ENCODE measurements around the gene ITGB1. TPM values are rescaled to one million over a fixed set of nuclear protein-coding genes. Genes with fewer than 3 reads are reported as not detected.

Gene ITGB1
- polyA plus RNA-seq, 1 of the 3 experiments (the other 2 are of a cell fraction), result 666 TPM

DNA sequence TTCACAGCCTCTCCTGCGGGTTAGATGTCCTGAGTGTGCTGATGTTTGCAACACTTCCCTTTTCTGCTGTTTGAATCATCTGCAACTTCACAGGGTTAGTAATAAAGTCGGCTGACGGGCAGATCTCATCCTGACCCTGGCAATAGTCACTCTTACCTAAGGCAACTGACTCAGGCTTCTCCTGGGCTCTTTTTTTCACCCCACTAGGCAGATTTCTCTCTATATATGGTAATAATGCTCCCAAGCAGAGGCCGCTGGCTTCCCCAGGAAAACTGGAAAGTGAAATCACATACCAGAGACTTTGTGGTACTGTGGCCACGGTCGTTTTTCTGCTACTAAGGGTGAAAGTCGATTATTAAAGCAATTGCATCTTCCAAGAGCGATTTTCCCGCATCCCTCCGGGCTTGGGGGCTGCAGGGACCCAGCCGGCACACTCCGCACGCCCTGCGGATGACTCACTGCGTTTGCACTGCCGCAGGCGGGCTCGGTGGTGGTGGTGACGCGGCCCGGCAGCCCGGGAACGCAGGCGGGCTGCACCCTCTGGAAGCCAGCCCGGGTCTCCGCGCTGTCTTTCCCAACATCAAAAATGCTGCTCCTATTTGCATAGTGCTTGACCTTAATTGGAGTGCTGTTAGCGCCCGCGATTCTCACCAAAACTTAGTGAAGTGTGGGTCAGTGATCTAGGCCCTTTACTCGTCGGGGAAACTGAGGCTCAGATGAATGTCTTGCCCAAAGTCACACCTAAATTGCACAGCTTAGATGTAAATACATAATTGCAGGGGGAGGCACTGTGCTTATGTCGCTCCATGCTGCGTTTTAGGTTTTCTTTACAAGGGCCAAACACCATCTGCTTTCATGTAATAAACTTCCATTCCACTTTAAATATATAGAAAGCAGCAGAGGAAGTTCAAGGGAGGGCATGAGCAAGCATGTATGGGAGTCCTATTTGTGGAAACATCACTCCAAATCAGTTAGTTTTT lies 47.6 kb upstream of the ITGB1 start:
- Histone ChIP-seq H3F3A (replicated peaks; ENCODE audit: insufficient read depth) (peaks cover 42% of the 10 kb centered on the region), H3K9me2 (no peaks in the 10 kb centered on the region), H2AFZ (ENCODE audit: low read depth) (peak overlapping the region; percentile 73), H3K4me3 (ENCODE audit: low read depth in 2 of 2, low read length in 1 of 2) (peak overlapping the region; percentile 49 to 58), H3K27ac (ENCODE audit: low read depth in 2 of 2, low read length in 1 of 2) (peak overlapping the region; percentile 82 to 96), H3K4me1 (ENCODE audit: control insufficient read depth in 1 of 2, insufficient read depth in 2 of 2, low read depth in 1 of 2, low read length in 1 of 2) (peaks cover 3 to 26% of the 10 kb centered on the region in 2 experiments; a peak in 3 of 4 replicates), H3K9me3 (no peaks in the 10 kb centered on the region), H4K20me1 (ENCODE audit: insufficient read depth) (no peaks in the 10 kb centered on the region), H3K4me2 (peak overlapping the region; percentile 77), H3K36me3 (replicated peaks in 1 of 2; ENCODE audit: control insufficient read depth in 1 of 2, insufficient read depth in 2 of 2, low read length in 1 of 2) (no peaks in the 10 kb centered on the region), H3K9ac (peak overlapping the region; percentile 80), H3K27me3 (ENCODE audit: insufficient read depth) (no peaks in the 10 kb centered on the region), H3K79me2 (ENCODE audit: insufficient read depth) (peaks cover 12% of the 10 kb centered on the region)
- POLR2A ChIA-PET, result no interaction called here
- peak; percentile 82 for DNase-seq
- under 1% methylated on average over 18 of the region's 34 CpGs for WGBS (ENCODE audit: low lambda C conversion rate)
- CTCF ChIA-PET, result interaction anchor here (1.5 to 5.6 kb wide), 3 partner anchors 24 to 210 kb away, joined by 3 to 49 read pairs (median 37); no protein-coding TSS in a partner anchor
- TF ChIP-seq, protein P1, sequence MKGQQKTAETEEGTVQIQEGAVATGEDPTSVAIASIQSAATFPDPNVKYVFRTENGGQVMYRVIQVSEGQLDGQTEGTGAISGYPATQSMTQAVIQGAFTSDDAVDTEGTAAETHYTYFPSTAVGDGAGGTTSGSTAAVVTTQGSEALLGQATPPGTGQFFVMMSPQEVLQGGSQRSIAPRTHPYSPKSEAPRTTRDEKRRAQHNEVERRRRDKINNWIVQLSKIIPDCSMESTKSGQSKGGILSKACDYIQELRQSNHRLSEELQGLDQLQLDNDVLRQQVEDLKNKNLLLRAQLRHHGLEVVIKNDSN (IDR thresholded peaks at IDR 0.05; ENCODE audit: borderline replicate concordance, low read depth), result no peak
- no peak; the same call in 1 of the 2 replicates for TF ChIP-seq RXRA (IDR thresholded peaks at IDR 0.05; ENCODE audit: borderline replicate concordance, low read depth)
- TF ChIP-seq, protein P2, sequence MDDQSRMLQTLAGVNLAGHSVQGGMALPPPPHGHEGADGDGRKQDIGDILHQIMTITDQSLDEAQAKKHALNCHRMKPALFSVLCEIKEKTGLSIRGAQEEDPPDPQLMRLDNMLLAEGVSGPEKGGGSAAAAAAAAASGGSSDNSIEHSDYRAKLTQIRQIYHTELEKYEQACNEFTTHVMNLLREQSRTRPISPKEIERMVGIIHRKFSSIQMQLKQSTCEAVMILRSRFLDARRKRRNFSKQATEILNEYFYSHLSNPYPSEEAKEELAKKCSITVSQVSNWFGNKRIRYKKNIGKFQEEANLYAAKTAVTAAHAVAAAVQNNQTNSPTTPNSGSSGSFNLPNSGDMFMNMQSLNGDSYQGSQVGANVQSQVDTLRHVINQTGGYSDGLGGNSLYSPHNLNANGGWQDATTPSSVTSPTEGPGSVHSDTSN (IDR thresholded peaks at IDR 0.05), result peak; percentile 70
- peak; percentile 39; the same call in 1 of the 2 replicates for TF ChIP-seq TEAD4 (IDR thresholded peaks at IDR 0.05; ENCODE audit: borderline replicate concordance, insufficient read depth)
- peak; percentile 54 for TF ChIP-seq TCF12 (IDR thresholded peaks at IDR 0.05)
- peak in 1 of 2 experiments; percentile 51; a peak in 1 of 4 replicates for TF ChIP-seq EP300 (IDR thresholded peaks at IDR 0.05; ENCODE audit: borderline replicate concordance in 1 of 2, low read depth in 1 of 2, low read length in 1 of 2)
- no peak; the same call in 1 of the 2 replicates for TF ChIP-seq TAF1 (IDR thresholded peaks at IDR 0.05; ENCODE audit: borderline replicate concordance, low read depth, low read length)
- peak; percentile 77 for TF ChIP-seq JUND (IDR thresholded peaks at IDR 0.05)
- no peak for TF ChIP-seq CHD2 (IDR thresholded peaks at IDR 0.05; ENCODE audit: low read length, partially characterized antibody)
- no peak for TF ChIP-seq RFX5 (IDR thresholded peaks at IDR 0.05; ENCODE audit: low read length)
- 0 out of 2 replicates have a peak, but pooled peaks have one; percentile 10 for TF ChIP-seq POLR2AphosphoS5 (IDR thresholded peaks at IDR 0.05; ENCODE audit: low read depth, low read length)
- TF ChIP-seq MAX (IDR thresholded peaks at IDR 0.05; ENCODE audit: low read depth), result no peak; the same call in none of the 2 replicates
- TF ChIP-seq CTCF (IDR thresholded peaks at IDR 0.05), result 0 out of 2 replicates have a peak, but pooled peaks have one; percentile 6
- no peak for TF ChIP-seq ELF1 (IDR thresholded peaks at IDR 0.05)
- 0 out of 2 replicates have a peak, but pooled peaks have one; percentile 58 for TF ChIP-seq NFIC (IDR thresholded peaks at IDR 0.05; ENCODE audit: borderline replicate concordance)
- peak; percentile 86 for TF ChIP-seq FOSL2 (IDR thresholded peaks at IDR 0.05; ENCODE audit: borderline replicate concordance, low read depth)
- TF ChIP-seq MXI1 (IDR thresholded peaks at IDR 0.05; ENCODE audit: low read depth, low read length), result no peak
- peak; percentile 64; the same call in 1 of the 2 replicates for TF ChIP-seq FOXM1 (IDR thresholded peaks at IDR 0.05; ENCODE audit: low read depth)
- no peak for TF ChIP-seq RAD21 (IDR thresholded peaks at IDR 0.05; ENCODE audit: low read length)
- no peak for TF ChIP-seq IRF3 (IDR thresholded peaks at IDR 0.05; ENCODE audit: low read depth, low read length)
- no peak for TF ChIP-seq NRF1 (IDR thresholded peaks at IDR 0.05; ENCODE audit: low read depth, low read length)
- TF ChIP-seq FOXJ3 (CRISPR knock-in tag; IDR thresholded peaks at IDR 0.05), result no peak
- TF ChIP-seq, protein P3, sequence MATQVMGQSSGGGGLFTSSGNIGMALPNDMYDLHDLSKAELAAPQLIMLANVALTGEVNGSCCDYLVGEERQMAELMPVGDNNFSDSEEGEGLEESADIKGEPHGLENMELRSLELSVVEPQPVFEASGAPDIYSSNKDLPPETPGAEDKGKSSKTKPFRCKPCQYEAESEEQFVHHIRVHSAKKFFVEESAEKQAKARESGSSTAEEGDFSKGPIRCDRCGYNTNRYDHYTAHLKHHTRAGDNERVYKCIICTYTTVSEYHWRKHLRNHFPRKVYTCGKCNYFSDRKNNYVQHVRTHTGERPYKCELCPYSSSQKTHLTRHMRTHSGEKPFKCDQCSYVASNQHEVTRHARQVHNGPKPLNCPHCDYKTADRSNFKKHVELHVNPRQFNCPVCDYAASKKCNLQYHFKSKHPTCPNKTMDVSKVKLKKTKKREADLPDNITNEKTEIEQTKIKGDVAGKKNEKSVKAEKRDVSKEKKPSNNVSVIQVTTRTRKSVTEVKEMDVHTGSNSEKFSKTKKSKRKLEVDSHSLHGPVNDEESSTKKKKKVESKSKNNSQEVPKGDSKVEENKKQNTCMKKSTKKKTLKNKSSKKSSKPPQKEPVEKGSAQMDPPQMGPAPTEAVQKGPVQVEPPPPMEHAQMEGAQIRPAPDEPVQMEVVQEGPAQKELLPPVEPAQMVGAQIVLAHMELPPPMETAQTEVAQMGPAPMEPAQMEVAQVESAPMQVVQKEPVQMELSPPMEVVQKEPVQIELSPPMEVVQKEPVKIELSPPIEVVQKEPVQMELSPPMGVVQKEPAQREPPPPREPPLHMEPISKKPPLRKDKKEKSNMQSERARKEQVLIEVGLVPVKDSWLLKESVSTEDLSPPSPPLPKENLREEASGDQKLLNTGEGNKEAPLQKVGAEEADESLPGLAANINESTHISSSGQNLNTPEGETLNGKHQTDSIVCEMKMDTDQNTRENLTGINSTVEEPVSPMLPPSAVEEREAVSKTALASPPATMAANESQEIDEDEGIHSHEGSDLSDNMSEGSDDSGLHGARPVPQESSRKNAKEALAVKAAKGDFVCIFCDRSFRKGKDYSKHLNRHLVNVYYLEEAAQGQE (IDR thresholded peaks at IDR 0.05; ENCODE audit: low read depth, low read length), result no peak
